Hindlimb muscle (tissue), 1 donor: ENCODE data around the gene SCN4A. TPM values are rescaled to one million over a fixed set of nuclear protein-coding genes. Genes with fewer than 3 reads are reported as not detected.

ENCODE experiments used
- DNase-seq: peaks from one replicate; pipeline ENCODE4 v3.0.0-alpha.2; 2013
- polyA plus RNA-seq: library from polyadenylated mRNA; unstranded; fragments of 120-200 nt; gene quantifications from one replicate; pipeline ENCODE4 v1.2.1, GENCODE V29; 2013; ENCODE audit not compliant: insufficient read length

SCN4A gene
- polyA plus RNA-seq, 1 donor = 66.3 TPM

DNA sequence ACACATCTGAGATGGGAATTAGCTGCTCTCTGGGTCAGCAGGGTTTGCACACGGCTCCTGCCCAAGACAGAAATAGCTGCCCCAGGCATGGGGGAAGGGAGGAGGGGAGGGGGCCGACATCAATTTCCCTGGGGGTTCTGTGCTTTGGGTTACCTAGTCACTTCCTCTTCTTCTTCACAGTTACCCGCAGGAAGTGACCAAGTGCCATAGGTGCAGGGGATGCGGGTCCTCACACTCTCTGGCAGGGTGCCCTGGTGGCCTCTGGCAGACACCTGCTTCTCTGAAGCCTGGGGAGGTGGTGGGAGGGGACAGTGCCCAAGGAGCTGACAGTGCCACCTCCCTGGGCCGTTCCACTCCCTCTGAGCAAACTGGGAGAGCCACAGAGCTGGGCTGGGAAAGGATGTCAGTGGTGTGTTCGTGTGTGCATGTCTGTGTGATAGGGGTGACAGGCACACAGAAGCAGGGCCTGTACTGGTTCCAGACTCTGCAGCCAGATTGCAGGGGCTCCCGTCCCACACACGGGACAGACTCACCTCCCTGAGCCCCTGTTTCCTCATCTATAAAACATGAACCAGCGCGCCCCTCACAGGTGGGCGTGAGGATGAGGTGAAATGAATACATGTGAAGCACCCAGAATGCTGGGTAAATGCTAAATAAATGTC lies 18.2 kb downstream of the SCN4A start:
- DNase-seq = no peak

DNA sequence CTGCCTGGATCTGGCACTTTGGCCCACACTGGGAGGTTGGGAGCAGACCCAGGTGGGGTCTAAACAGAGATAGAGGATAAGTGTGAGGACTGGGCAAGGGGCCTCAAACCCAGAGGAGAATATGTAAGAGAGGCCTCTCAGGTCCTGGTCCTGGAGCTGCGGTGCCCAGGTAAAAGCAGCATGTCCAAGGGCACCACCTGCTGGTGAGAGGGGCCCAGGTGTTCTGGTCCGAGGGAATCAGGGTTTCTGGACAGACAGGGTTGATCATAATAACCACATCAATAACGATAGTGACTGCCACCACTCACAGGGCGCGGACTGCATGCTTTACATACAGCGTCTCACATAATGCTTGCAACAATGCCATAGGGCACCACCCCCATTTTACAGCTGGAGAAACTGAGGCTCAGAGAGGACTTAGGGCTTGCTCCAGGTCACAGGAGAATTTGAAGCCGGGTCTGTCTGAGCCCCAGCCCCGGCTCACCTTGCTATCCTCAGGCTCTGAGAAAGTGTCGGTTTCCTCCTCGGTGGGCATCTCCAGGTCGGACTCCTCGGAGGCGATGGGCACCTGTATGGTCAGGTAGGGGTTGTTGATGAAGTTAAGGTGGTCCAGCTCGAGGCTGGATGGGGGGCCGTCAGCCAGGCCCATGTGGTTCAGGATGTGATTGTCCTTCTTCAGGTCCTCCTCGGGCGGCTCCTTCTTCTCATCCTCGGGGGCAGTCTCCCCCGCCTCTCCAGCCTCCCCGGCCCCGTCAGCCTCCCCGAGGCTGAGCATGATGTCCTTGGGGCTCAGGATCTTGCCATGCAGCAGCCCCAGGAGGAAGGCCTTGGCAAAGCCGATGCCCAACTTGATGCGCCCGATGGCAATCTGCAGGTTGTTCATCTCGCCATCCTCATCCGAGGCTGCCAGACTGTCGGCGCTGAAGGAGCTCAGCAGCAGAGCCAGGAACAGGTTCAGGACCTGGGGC lies 21.5 kb downstream of the SCN4A start:
- DNase-seq = no peak

DNA sequence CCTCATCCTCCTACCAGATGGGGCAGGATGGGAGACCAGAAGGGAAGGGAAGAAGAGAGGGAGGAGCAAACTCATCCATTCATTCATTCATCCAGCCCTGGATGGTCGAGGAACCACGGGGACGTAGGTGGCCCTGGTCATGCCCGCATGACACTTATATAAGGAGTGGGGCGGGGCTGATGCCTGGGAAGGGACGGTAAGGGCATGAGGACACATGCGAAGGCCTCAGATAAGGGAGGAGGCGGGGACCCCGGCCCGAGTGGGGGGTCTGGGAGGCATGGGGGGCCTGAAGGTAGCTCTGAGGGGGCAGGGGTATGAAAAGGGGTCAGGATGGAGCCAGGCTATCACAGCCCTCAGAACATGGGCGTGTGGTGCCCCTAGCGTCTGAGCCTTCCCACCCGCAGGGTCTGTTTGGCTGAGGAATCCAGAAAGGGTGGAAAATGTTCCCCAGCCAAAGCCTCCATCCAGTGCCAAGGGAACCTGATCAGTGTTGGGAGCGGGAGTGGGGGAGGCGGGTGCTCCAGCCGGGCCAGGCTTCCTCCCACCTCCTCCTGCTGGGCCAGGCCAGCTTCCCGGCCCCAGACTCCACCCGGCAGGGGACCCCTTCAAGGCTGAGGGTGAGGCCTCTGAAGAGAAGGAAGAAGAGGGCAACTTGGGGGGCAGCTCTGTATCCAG lies 23.0 kb downstream of the SCN4A start:
- peak; percentile 53 for DNase-seq

DNA sequence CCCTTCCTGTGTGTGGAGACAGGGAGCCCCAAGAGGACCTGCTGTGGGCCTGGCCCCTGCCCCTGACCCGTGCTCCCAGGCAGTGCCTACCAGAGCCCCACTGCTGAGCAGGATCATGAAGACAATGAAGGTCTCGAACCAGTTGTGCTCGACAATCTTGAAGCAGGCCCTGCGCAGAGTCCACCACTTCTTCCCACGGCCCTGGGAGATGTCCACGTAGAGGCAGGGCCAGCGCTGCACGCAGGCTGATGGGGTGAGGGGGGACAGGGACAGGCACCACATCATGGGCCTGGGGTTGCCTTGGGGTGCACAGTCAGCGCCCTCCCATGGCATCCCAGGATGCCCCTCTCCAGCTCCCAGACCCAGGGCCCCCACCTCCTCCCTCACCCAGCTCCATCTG lies 24.2 kb downstream of the SCN4A start:
- DNase-seq = no peak

DNA sequence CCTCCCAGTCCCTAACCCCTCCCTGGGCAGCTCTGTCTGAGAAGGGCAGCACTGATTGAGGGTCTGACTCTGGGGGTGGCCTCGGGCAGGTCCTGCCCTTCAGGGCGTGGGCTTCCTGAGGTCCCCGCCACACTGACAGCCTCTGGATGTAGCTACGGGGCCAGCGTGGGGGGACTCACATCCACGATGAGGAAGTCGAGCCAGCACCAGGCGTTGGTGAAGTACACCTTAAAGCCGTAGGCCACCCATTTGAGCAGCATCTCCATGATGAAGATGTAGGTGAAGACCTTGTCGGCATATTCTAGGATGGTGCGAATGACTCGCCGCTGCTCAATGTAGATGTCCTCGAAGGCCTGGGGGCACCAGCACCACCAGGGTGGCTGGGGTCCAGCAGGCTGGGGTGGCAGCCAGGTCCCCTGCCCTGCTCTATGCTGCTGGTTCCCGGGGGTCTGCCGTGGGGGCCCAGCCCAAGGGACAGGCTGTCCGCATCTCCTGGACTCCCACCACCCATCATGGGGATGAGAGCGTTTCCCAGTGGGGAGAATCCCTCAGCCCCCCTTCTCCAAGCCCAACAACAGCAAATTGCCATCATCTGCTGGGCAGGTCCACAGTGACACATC lies 24.9 kb downstream of the SCN4A start:
- DNase-seq = no peak

DNA sequence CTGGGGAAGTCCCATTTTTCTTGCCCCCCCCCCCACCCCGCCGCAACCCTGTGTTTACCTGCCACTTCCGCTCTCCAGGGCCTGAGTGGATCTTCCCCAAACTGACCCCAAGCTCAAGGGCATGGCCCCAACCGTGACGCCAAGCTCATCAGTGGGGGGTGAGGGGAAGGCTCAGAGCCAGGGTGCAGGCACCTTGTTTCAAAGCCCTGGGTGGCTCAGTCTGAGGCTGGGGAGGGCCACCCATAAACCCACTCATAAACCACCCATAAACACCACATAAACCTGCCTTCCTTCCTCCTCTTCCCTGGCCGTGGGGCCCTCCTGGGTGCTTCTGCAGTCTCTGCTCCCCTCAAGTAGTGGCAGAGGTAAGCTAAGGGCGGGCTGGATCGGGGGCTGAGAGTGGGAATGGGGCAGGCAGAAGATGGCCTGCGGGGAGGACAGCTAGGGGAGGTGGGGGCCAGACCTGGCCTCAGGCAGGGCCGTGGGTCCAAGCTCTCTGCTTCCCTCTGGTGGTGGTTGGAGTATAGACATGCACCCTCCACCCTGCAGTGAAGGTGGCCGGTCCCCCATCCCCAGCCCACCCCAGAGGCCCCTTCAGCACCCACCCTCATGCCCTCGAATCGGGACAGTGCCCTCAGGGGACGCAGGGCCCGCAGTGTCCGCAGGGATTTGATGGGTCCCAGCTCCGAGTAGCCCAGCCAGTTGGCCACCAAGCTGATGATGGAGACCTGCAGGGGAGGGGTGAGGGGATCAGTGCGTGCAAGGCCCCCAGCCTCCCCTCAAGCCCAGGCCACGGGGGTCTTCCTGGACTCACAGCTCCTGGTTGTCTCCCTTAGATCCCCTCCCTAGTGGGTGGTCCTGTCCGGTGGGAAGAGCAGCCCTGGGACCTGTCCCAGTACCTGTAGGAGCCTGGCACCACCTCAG lies 26.0 kb downstream of the SCN4A start:
- DNase-seq = no peak

DNA sequence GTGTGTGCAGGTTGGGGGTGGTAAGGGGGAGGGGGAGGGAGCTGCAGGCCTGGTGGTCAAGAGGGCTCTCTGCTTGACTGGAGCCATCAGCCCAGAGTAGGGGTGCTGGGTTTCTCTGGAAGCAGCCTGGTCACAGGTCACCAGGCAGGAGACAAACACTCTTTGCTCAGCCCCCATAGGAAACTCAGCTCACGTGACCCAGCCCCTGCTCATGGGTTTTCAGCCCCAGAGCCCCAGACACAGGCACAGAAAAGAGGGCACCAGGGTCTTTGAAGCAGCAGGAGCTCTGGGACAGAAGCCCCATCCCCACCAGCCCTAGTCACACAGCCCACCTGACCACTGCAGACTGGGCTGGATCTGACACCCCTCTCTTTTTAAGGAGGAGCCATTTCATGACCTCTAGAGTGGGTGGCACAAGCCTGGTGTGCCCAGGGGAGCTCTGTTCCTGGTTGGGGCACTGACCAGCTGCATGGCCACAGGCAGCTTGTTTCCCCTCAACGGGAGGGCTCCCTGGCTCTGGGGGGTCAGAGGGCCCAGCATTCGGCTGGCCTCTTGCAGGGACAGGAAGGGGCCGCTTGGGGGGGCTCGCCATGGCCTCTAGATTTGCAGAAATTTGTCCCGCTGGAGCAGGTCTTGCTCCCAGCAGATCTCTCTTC lies 26.8 kb downstream of the SCN4A start:
- no peak for DNase-seq

DNA sequence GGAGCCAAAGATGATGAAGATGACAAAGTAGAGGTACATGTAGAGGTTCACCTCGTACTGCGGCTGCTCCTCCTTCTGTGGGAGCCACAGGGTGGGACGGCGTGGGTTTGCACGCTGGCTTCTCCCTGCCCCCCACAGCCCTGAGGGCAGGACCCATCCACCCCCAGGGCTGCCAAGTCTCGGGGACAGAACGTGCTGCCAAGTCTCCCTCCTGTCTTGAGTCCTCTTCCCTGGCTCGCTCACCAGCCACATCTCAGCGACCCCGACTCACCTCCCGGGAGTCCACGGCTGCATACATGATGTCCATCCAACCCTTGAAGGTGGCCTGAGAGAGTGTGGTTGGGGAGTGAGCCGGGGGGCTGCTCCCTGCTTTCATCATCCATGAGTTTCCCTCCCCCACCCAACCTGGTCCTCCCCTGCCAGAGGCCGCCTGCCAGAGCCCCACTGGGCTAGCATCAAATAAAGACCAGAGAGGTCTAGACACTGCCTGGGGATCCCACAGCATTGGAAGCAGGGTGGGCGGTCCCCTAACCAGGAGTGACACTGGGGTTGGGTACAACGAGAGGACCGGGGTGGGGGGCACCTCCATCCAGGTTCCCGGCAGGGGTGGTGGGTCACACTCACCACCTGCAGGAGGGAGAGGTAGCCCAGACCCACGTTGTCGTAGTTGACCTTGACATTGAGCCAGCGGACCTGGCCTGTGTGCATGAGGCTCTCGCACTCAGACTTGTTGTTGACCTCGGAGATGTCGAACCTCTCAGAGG lies 27.8 kb downstream of the SCN4A start:
- no peak for DNase-seq

DNA sequence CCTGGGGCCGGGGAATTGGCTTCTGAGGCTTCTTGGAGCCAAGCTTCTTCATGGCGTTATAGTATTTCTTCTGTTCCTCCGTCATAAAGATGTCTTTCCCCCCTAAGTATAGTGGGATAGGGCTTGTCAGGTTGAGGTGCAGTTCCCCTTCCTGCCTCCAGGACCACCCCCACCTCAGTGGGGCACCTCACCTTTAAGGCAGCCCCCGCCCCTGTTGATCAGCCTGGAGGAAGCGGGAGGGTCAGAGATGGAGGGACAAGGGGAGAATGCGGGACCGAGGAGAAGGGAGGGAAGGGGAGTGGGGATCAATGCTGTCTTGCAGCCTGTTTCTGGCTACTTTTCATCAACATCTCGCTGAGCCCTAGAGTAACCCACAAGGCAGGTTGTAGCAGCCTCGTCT lies 29.0 kb downstream of the SCN4A start:
- no peak for DNase-seq

DNA sequence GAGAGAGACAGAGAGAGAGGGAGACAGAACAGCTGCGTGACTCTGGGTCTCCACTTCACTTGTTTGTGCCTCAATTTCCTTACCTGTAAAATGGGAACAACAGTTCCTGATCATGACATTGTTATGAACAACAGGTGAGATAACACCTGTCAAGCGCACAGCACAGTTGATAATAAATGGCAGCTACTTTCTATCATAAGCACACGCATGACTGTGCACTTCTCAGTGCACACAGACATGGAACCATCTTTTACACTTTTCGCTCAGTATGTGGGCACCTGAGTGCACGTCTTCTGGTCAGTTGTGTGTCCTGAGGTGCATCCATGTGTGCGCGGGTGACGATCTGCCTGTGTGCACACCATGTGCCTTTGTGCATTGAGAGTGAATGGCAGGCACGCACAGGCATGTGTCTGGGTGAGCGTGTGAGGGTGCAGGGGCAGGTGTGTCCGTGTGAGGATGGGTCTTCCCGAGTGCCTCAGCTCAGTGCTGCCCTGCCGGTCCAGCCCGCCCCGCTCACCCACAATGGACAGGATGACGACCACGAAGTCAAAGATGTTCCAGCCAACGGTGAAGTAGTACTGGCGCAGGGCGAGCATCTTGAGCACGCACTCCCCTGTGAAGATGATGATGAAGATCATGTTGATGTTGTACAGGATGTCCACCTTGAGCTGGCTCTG lies 30.3 kb downstream of the SCN4A start:
- no peak for DNase-seq

DNA sequence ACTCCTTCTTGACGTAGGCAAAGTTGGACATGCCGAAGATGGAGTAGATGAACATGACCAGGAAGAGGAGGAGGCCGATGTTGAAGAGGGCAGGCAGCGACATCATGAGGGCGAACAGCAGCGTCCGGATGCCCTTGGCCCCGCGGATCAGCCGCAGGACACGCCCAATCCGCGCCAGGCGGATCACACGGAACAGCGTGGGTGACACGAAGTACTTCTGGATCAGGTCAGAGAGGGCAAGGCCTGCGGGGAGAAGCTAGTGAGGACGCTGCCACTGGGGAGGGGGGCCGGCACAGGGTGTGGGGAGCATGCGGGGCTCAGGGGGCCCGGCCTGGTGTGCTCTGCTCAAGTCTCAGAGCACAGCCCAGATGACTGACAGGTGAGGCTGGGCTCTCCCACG lies 31.0 kb downstream of the SCN4A start:
- DNase-seq = no peak

DNA sequence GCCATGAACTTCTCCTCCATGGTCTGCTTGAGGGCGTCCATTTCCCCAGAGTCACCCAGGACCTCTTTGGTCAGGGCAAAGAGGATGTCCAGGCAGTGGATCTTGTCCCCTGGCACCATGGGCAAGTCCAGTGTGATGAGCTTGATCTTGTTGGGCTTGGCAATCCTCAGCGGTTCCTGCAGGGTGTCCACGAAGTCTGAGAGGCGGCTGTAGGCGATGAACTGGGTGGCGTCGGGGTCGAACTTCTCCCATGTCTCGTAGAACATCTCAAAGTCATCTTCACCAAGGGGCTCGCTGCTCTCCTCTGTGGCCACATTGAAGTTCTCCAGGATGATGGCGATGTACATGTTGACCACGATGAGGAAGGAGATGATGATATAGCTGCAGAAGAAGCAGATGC lies 31.6 kb downstream of the SCN4A start:
- DNase-seq = no peak

DNA sequence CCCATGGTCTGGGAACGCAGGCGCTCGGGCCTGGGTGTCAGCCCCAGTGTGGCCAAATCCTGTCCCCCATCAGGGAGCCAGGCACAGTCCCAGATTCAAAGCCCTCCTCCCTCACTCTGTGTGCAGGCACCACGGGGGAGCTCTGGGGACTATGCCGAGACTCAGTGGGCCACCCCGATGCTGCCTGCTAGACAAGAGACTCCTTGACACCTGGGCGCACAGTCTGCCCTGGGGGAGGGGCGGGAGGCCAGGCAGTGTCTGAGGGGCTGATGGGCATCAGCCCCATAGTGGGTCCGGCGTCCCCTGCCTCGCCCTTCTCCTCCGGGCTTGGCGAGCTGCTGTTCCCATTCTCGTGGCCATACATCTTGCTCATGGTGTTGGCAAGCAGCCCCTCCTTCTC lies 32.1 kb downstream of the SCN4A start:
- no peak for DNase-seq

DNA sequence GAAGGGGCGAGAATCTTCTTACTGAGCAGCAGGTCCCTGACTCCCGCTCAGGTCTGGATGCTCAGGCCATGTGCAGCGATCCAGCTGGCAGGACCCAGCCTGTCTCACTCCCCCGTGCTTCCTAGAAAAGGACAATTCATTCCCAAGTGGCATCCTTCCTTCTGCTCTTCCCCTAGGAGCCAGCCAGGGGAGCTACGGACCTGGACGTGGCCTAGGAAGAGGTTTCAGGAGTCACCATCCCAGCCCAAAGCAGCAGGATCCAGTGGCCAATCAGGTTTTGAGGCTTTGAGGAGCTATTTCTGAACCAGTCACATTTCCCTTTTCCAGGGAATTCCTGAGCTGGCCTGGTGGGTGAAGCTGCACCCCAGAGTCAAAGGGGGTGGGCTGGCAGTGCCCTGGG lies 32.8 kb downstream of the SCN4A start:
- no peak for DNase-seq

DNA sequence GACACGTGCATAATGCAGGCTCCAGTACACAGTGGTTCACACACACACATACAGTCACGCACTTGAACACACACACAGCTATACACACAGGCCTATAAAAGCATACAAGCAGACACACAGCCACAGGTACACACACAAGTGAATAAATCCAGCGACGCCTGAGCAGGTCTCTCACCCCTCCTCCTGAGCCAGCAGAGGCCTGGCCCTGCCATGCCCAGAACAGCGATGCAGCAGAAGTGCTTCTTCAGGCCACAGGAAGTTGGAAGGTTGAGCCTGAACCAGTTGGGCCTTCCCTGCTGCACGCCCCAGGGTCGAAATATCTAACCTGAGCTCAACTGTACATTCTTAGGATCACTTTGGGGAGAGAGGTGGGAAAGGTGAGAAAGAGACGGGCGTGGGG lies 33.3 kb downstream of the SCN4A start:
- DNase-seq = no peak

DNA sequence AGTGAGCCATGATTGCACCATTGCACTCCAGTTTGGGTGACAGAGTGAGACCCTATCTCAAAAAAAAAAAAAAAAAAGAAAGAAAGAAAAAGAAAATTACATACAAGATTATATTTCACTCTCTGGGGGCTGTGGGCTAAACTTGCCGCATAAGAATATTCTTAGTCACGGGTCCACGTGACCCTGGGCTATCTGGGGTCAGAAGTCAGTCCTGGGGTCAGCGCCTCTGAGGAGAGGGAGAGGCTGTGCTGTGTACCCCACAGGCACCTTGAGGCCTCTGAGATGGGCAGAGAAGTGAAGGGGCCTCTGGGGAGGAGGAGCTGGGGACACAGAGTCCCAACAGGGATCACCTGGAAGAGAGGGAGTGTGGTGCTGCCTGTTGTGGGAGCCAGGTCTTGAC lies 34.8 kb downstream of the SCN4A start:
- no peak for DNase-seq

DNA sequence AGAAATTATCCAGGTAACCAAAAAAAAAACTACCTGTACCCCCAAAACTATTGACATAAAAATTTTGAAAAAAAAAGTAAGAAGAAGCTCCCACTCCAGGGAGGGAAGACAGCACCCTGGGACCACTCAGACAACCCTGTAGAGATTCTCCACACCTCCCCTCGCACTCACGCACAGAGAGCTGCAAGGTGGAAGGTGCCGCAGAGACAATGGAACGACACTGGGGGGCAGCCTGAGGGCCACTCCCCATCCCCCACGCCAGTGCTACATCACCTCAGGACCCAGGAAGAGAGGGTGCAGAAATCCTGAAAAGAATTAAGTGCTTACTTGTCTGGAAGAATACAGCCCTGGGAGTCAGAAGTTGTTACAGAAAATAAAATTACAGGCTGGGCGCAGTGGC lies 35.4 kb downstream of the SCN4A start:
- DNase-seq = no peak

DNA sequence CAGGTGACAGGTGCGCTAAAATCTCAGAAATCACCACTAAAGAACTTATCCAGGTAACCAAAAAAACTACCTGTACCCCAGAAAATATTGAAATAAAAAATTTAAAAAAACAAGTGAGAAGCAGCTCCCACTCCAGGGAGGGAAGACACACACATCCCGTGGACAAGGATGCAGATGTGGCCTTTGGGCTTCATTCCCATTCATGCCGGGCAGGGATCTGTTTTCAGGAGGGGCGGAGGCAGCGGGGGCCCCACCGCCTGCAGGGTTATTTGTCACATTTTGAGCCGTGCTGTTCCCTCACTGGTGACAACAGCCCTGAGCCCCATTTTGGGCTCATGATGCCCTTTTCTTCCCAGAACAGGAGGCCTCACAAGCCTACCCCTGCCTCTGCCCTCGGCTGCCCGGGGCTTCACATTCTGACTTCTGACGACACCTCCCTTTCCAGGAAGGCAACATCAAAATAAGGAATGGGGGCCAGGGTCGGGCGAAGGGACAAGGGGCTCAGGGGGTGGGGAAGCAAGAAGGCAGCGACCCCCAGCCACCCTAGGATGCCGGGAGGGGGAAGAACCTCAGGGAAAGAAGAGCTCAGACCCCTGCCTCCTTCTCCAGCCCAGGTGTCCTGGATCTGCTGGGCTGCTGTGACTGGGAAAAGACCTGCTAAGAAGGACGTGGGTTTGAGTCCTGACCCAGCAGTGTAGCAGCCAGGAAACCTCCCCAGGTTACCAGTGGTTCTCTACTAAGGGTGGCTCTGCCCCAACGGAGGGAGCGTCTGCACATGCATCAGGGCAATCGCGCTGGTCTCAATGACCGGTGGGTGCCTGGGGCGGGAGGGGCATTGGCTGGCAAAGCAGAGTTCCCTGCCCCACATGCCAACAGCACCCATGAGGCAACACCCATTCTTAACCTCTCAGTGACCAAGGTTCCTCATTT lies 38.3 kb downstream of the SCN4A start:
- no peak for DNase-seq

DNA sequence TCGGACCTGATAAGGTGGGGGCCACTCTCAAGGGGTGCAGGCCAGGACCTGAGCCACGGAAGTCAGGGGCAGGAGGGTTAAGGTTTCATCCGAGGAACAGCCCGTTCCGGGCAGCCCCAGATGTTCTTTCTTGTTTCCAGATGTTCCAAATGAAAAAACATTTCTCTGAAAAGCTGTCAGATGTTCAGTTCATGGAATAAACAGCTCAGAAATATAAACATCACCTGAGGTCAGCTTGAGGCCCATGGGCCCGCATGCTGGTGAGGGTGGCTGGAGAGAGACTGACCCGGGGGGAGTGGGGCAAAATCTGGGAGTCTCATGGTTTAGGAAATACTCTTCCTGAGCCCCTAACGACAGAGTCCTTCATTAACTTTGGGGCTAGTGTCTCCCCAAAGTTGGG lies 39.1 kb downstream of the SCN4A start:
- DNase-seq = no peak
